Activated CD4-positive, alpha-beta T cell treated with anti-CD3 and anti-CD28 coated beads for 36 hours (primary cell): ENCODE data around the gene RGS14. TPM values are rescaled to one million over a fixed set of nuclear protein-coding genes. Genes with fewer than 3 reads are reported as not detected.
"Not testable (repeated sequence)": the region's sequence is repeated elsewhere in the genome, so short reads cannot be mapped to it uniquely, and the experiment has no call there.

Source experiments
- ATAC-seq: fragments of 200-7000 bp; cut with Tn5 transposase; one replicate; pipeline ENCODE4 v1.10.0; 2021; ENCODE audit warnings: mild to moderate bottlenecking, moderate library complexity
- CTCF ChIA-PET: fragments of 350-600 bp; sonication (Branson Sonifier 250); formaldehyde crosslinking; loops from one replicate; lab custom pipeline; 2021; ENCODE audit warnings: antibody characterized with exemption; lab: Charles Lee
- POLR2A ChIA-PET: fragments of 350-600 bp; sonication (Branson Sonifier 250); formaldehyde crosslinking; loops from one replicate; lab custom pipeline; 2021; ENCODE audit warnings: antibody characterized with exemption, inconsistent platforms; lab: Charles Lee
- DNase-seq: peaks from one replicate; pipeline ENCODE4 v3.0.0-alpha.2; 2020
- H3K27ac Mint-ChIP-seq: one replicate; pipeline ENCODE4 v1.8.0; 2021; ENCODE audit warnings: mixed read lengths
- H3K27me3 Mint-ChIP-seq: one replicate; pipeline ENCODE4 v1.8.0; 2021; ENCODE audit warnings: mixed read lengths
- H3K36me3 Mint-ChIP-seq: one replicate; pipeline ENCODE4 v1.8.0; 2021; ENCODE audit warnings: low read depth, mixed read lengths
- H3K4me1 Mint-ChIP-seq: one replicate; pipeline ENCODE4 v1.8.0; 2021; ENCODE audit warnings: mixed read lengths
- H3K4me3 Mint-ChIP-seq: one replicate; pipeline ENCODE4 v1.8.0; 2021; ENCODE audit warnings: mild to moderate bottlenecking, moderate library complexity, mixed read lengths
- H3K9me3 Mint-ChIP-seq: one replicate; pipeline ENCODE4 v1.8.0; 2021; ENCODE audit warnings: low read depth, mixed read lengths
- intact Hi-C, 2 experiments: fragments of 100-400 bp; cut with DNase I in 1 of 2; cut with micrococcal nuclease in 1 of 2; formaldehyde crosslinking; loops; one replicate each; pipeline versions ENCODE4 v1.14.2 to v1.15.1; 2022 to 2024; cut with DNase I, micrococcal nuclease
- total RNA-seq, 2 experiments: library from RNA; stranded (reverse); gene quantifications; one replicate each; pipeline ENCODE4 v1.2.3, GENCODE V29; 2021

Gene RGS14
- total RNA-seq, 2 experiments from 2014 or later = 43.8 to 62.0 TPM

GRCh38 chr5:177371120-177372033 is 13.7 kb downstream of the RGS14 start:
- Mint-ChIP-seq H3K36me3 (peaks cover 34% of the 10 kb centered on the region), H3K4me3 (peak overlapping the region; percentile 57), H3K27me3 (no peaks in the 10 kb centered on the region), H3K4me1 (peaks cover 69% of the 10 kb centered on the region), H3K9me3 (no peaks in the 10 kb centered on the region), H3K27ac (peak overlapping the region; percentile 76)
- POLR2A ChIA-PET = interaction anchor here (0.5 to 1.0 kb wide), 4 partner anchors 12 to 200 kb away, joined by 3 read pairs; no protein-coding TSS in a partner anchor
- CTCF ChIA-PET = interaction anchor here (0.9 to 7.3 kb wide), 17 partner anchors 11 to 131 kb away, joined by 3 to 65 read pairs (median 5); partner anchors contain the start of genes LMAN2, PDLIM7, RGS14 and SLC34A1
- intact Hi-C loops = no loop called here
- no peak for DNase-seq
- no peak for ATAC-seq

GRCh38 chr5:177372034-177372896 is 14.5 kb downstream of the RGS14 start:
- peak overlapping the region; percentile 84 for H3K27ac Mint-ChIP-seq
- CTCF ChIA-PET = interaction anchor here (0.6 to 7.3 kb wide), 15 partner anchors 10 to 258 kb away, joined by 3 to 65 read pairs (median 4); partner anchors contain the start of genes LMAN2, PDLIM7 and RGS14
- no peaks in the 10 kb centered on the region for H3K9me3 Mint-ChIP-seq

GRCh38 chr5:177372910-177373309 is 15.2 kb downstream of the RGS14 start:
- ChIA-PET POLR2A (interaction anchor here (0.7 kb wide), 1 partner anchor 77 kb away, joined by 3 read pairs; no protein-coding TSS in a partner anchor), CTCF (interaction anchor here (0.6 to 7.3 kb wide), 9 partner anchors 9 to 259 kb away, joined by 3 to 65 read pairs (median 4); partner anchors contain the start of genes PDLIM7 and RGS14)
- ATAC-seq = peak; percentile 36
- Mint-ChIP-seq H3K9me3 (no peaks in the 10 kb centered on the region), H3K27me3 (no peaks in the 10 kb centered on the region), H3K36me3 (peaks cover 28% of the 10 kb centered on the region), H3K4me1 (peaks cover 67% of the 10 kb centered on the region), H3K27ac (peak overlapping the region; percentile 84), H3K4me3 (peak overlapping the region; percentile 26)
- peak; percentile 50 for DNase-seq
- intact Hi-C loops = no loop called here

More at GRCh38 chr5:177372034-177372896, 14.5 kb downstream of the RGS14 start:
- ATAC-seq (peak; percentile 67), DNase-seq (peak; percentile 57)
- Mint-ChIP-seq H3K27me3 (no peaks in the 10 kb centered on the region), H3K4me3 (peak overlapping the region; percentile 57), H3K4me1 (peaks cover 67% of the 10 kb centered on the region), H3K36me3 (peaks cover 28% of the 10 kb centered on the region)
- intact Hi-C loops = no loop called here
- POLR2A ChIA-PET = interaction anchor here (0.6 to 0.7 kb wide), 3 partner anchors 11 to 125 kb away, joined by 3 read pairs; no protein-coding TSS in a partner anchor

- Mint-ChIP-seq H3K27me3 (no peaks in the 10 kb centered on the region), H3K4me1 (peaks cover 61% of the 10 kb centered on the region), H3K36me3 (peaks cover 20% of the 10 kb centered on the region), H3K4me3 (no peak overlapping the region), H3K9me3 (no peaks in the 10 kb centered on the region), H3K27ac (peak overlapping the region; percentile 38)
- intact Hi-C loops = no loop called here
- DNase-seq (no peak), ATAC-seq (no peak)
- ChIA-PET POLR2A (no interaction called here), CTCF (interaction anchor here (2.4 to 7.3 kb wide), 2 partner anchors 17 to 29 kb away, joined by 19 to 65 read pairs; no protein-coding TSS in a partner anchor)
Observed at GRCh38 chr5:177373806-177374205, 16.1 kb downstream of the RGS14 start.

GRCh38 chr5:177374211-177374610 is 16.5 kb downstream of the RGS14 start:
- peak overlapping the region; percentile 38 for H3K27ac Mint-ChIP-seq

GRCh38 chr5:177375516-177375915 is 17.8 kb downstream of the RGS14 start:
- H3K9me3 Mint-ChIP-seq, H3K4me3 Mint-ChIP-seq, H3K27me3 Mint-ChIP-seq, CTCF ChIA-PET, H3K36me3 Mint-ChIP-seq, intact Hi-C loops, POLR2A ChIA-PET, DNase-seq, ATAC-seq, H3K27ac Mint-ChIP-seq: not testable (repeated sequence)
- peaks cover 56% of the 10 kb centered on the region for H3K4me1 Mint-ChIP-seq

More at GRCh38 chr5:177374211-177374610, 16.5 kb downstream of the RGS14 start:
- CTCF ChIA-PET = interaction anchor here (0.5 to 1.2 kb wide), 2 partner anchors 30 to 79 kb away, joined by 3 to 5 read pairs; no protein-coding TSS in a partner anchor
- Mint-ChIP-seq H3K4me3 (no peak overlapping the region), H3K27me3 (no peaks in the 10 kb centered on the region), H3K9me3 (no peaks in the 10 kb centered on the region), H3K36me3 (peaks cover 16% of the 10 kb centered on the region), H3K4me1 (peaks cover 60% of the 10 kb centered on the region)
- POLR2A ChIA-PET = no interaction called here
- ATAC-seq (no peak), DNase-seq (no peak)
- intact Hi-C loops = no loop called here

- H3K9me3 Mint-ChIP-seq = no peaks in the 10 kb centered on the region
- no peak overlapping the region for H3K27ac Mint-ChIP-seq
- peaks cover 9% of the 10 kb centered on the region for H3K36me3 Mint-ChIP-seq
- CTCF ChIA-PET = interaction anchor here (3.8 to 7.1 kb wide), 2 partner anchors 14 to 27 kb away, joined by 20 to 48 read pairs; no protein-coding TSS in a partner anchor
- POLR2A ChIA-PET = no interaction called here
- ATAC-seq = no peak
- H3K4me1 Mint-ChIP-seq = peaks cover 57% of the 10 kb centered on the region
- no peaks in the 10 kb centered on the region for H3K27me3 Mint-ChIP-seq
- intact Hi-C loops = no loop called here
- H3K4me3 Mint-ChIP-seq = no peak overlapping the region
- DNase-seq = no peak
Observed at GRCh38 chr5:177376107-177376506, 18.4 kb downstream of the RGS14 start.

GRCh38 chr5:177377851-177378776 is 20.4 kb downstream of the RGS14 start:
- H3K36me3 Mint-ChIP-seq = no peaks in the 10 kb centered on the region
- ATAC-seq (no peak), DNase-seq (no peak)
- intact Hi-C loops = no loop called here
- H3K27ac Mint-ChIP-seq = no peak overlapping the region
- ChIA-PET POLR2A (interaction anchor here (1.1 kb wide), 1 partner anchor 9 kb away, joined by 3 read pairs; no protein-coding TSS in a partner anchor), CTCF (interaction anchor here (0.7 to 7.1 kb wide), 17 partner anchors 9 to 220 kb away, joined by 3 to 48 read pairs (median 4); partner anchors contain the start of gene RGS14)
- no peaks in the 10 kb centered on the region for H3K9me3 Mint-ChIP-seq
- peaks cover 47% of the 10 kb centered on the region for H3K4me1 Mint-ChIP-seq
- no peaks in the 10 kb centered on the region for H3K27me3 Mint-ChIP-seq
- H3K4me3 Mint-ChIP-seq = no peak overlapping the region

- CTCF ChIA-PET = interaction anchor here (0.5 to 7.1 kb wide), 16 partner anchors 10 to 219 kb away, joined by 3 to 48 read pairs (median 4); partner anchors contain the start of gene RGS14
- peak; percentile 98 for ATAC-seq
Observed at GRCh38 chr5:177378884-177379883, 21.5 kb downstream of the RGS14 start.

More at GRCh38 chr5:177378884-177379883, 21.5 kb downstream of the RGS14 start:
- no peaks in the 10 kb centered on the region for H3K9me3 Mint-ChIP-seq
- H3K4me1 Mint-ChIP-seq = peaks cover 38% of the 10 kb centered on the region
- H3K27ac Mint-ChIP-seq = peak overlapping the region; percentile 72
- H3K4me3 Mint-ChIP-seq = no peak overlapping the region
- intact Hi-C loops = loop anchor here in 1 of 2 experiments (1.0 kb wide), 2 partner anchors 10 to 15 kb away; no protein-coding TSS in a partner anchor
- DNase-seq = peak; percentile 74
- no peaks in the 10 kb centered on the region for H3K27me3 Mint-ChIP-seq
- POLR2A ChIA-PET = interaction anchor here (1.1 to 1.3 kb wide), 2 partner anchors 10 kb away, joined by 3 to 5 read pairs; no protein-coding TSS in a partner anchor
- H3K36me3 Mint-ChIP-seq = no peaks in the 10 kb centered on the region
